Activated CD4-positive, alpha-beta T cell treated with anti-CD3 and anti-CD28 coated beads, Interleukin-2, amount 10 ng/mL, durations not matched to agents 7 days and 5 days (primary cell): ENCODE results near the gene NDUFA5. TPM values are rescaled to one million over a fixed set of nuclear protein-coding genes. Genes with fewer than 3 reads are reported as not detected.

Experiments used
- CTCF ChIA-PET: fragments of 350-600 bp; sonication (Branson Sonifier 250); formaldehyde crosslinking; loops from one replicate; lab custom pipeline; 2021; ENCODE audit warnings: antibody characterized with exemption; lab: Charles Lee
- POLR2A ChIA-PET: fragments of 350-600 bp; sonication (Branson Sonifier 250); formaldehyde crosslinking; loops from one replicate; lab custom pipeline; 2021; ENCODE audit warnings: antibody characterized with exemption; lab: Charles Lee
- DNase-seq: peaks from one replicate; pipeline ENCODE4 v3.0.0-alpha.2; 2020
- H3K27ac Mint-ChIP-seq: one replicate; pipeline ENCODE4 v1.8.0; 2021; ENCODE audit warnings: mild to moderate bottlenecking, moderate library complexity, mixed read lengths
- H3K27me3 Mint-ChIP-seq: one replicate; pipeline ENCODE4 v1.8.0; 2021; ENCODE audit warnings: mixed read lengths
- H3K36me3 Mint-ChIP-seq: one replicate; pipeline ENCODE4 v1.8.0; 2021; ENCODE audit warnings: low read depth, mixed read lengths
- H3K4me1 Mint-ChIP-seq: one replicate; pipeline ENCODE4 v1.8.0; 2021; ENCODE audit warnings: mixed read lengths
- H3K4me3 Mint-ChIP-seq: one replicate; pipeline ENCODE4 v1.8.0; 2021; ENCODE audit warnings: mild to moderate bottlenecking, moderate library complexity, mixed read lengths
- H3K9me3 Mint-ChIP-seq: one replicate; pipeline ENCODE4 v1.8.0; 2021; ENCODE audit warnings: mixed read lengths
- total RNA-seq, 2 experiments: library from RNA; stranded (reverse); gene quantifications; one replicate each; pipeline ENCODE4 v1.2.3, GENCODE V29; 2021

NDUFA5 gene
- total RNA-seq, 2 experiments from 2014 or later: 45.4 to 49.7 TPM

- POLR2A ChIA-PET: no interaction called here
- no peaks in the 10 kb centered on the region for H3K4me1 Mint-ChIP-seq
- DNase-seq: no peak
- CTCF ChIA-PET: interaction anchor here (1.2 to 1.5 kb wide), 2 partner anchors 16 to 62 kb away, joined by 3 read pairs; partner anchors contain the start of gene NDUFA5
- H3K9me3 Mint-ChIP-seq: no peaks in the 10 kb centered on the region
- no peaks in the 10 kb centered on the region for H3K36me3 Mint-ChIP-seq
- H3K4me3 Mint-ChIP-seq: no peak overlapping the region
- no peak overlapping the region for H3K27ac Mint-ChIP-seq
- H3K27me3 Mint-ChIP-seq: peaks cover 15% of the 10 kb centered on the region
These were observed 16.4 kb upstream of the NDUFA5 start for GRCh38 chr7:123573896-123574467.

DNA sequence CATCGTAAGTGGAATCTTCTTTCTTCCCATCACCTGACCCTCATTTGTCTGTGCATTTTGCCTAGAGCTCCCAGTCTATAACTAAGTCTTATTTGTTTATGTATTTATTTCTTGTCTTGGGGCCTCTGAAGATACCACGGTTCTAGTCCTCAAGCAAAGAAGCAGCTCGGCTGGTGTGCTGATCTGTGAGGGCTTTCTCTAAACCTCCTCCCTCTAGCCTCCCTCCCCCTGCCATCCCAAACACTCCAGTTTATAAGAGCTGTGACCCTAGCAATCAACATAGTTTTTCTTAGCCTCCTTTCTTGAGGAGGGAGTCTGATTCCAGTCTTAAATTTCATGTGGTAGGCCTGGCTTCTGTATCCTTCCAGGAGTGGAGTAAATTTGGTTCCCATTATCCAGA lies 15.7 kb upstream of the NDUFA5 start:
- DNase-seq: no peak
- Mint-ChIP-seq H3K4me1 (no peaks in the 10 kb centered on the region), H3K4me3 (no peak overlapping the region), H3K9me3 (no peaks in the 10 kb centered on the region), H3K36me3 (no peaks in the 10 kb centered on the region), H3K27ac (no peak overlapping the region), H3K27me3 (peaks cover 12% of the 10 kb centered on the region)
- ChIA-PET CTCF (interaction anchor here (1.2 to 1.5 kb wide), 2 partner anchors 16 to 63 kb away, joined by 3 read pairs; partner anchors contain the start of gene NDUFA5), POLR2A (no interaction called here)

- H3K4me1 Mint-ChIP-seq: no peaks in the 10 kb centered on the region
- CTCF ChIA-PET: no interaction called here
These were observed 14.1 kb upstream of the NDUFA5 start for GRCh38 chr7:123571684-123572083.

DNA sequence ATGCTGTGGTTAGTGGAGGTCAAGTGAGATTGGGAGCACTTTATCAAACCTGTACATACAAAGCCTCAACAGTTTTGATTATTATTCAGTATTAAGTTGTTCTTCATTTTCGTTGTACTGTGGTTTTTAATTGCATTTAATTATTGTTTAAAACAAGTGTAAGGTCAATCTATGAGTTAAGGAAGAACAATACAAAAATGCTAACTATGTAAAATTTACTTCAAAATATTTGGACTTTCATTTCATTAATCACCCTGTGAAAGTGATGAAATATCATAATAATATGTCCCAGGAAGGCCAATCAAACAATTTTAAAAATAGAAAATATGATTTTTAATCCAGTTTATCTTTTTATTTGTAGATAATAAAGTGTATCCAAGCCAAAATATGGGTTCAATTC lies 13.6 kb upstream of the NDUFA5 start:
- DNase-seq: no peak
- CTCF ChIA-PET: no interaction called here
- Mint-ChIP-seq H3K9me3 (no peaks in the 10 kb centered on the region), H3K4me1 (no peaks in the 10 kb centered on the region), H3K4me3 (no peak overlapping the region), H3K27ac (no peak overlapping the region), H3K36me3 (no peaks in the 10 kb centered on the region), H3K27me3 (peaks cover 10% of the 10 kb centered on the region)
- POLR2A ChIA-PET: no interaction called here

More at GRCh38 chr7:123571684-123572083, 14.1 kb upstream of the NDUFA5 start:
- Mint-ChIP-seq H3K27ac (no peak overlapping the region), H3K27me3 (peaks cover 10% of the 10 kb centered on the region), H3K4me3 (no peak overlapping the region), H3K9me3 (no peaks in the 10 kb centered on the region), H3K36me3 (no peaks in the 10 kb centered on the region)
- no peak for DNase-seq
- POLR2A ChIA-PET: no interaction called here

DNA sequence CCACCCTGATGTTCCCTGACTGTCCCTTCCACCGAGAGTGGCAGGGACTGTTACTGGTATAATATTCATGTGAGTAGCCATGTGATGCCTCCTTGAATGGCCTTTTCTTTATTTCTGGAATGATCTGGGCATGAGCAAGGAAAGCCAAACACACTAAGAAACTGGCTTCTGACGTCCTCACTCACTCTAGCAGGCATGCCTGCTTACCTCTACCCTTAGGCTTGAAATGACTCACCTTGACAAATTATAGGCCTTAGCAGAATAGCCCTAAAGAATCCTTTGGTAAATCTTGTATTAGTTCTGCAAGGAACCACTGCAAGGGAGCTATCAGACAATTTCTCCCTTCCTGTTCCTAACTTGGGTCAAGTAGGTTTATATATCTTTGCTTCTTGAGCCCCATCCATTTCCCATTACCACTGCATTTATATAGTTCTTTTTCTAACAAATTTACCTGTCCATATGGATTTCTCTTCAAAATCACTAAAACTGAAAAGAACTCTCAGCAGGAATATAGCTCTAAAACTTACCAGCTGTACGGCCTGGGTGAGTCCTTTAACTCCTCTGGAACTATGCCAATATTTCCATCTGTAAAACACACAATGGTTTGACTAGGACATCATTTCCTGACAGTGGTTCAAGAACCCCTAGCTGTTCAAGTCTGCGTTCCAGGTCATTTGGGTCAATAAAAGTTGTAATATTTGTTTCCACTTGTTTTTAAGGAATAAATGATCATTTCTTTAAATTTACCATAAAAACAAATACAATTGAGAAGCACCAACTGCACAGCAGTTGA lies 13.0 kb upstream of the NDUFA5 start:
- Mint-ChIP-seq H3K36me3 (no peaks in the 10 kb centered on the region), H3K9me3 (no peaks in the 10 kb centered on the region), H3K27me3 (peaks cover 11% of the 10 kb centered on the region), H3K4me1 (no peaks in the 10 kb centered on the region), H3K27ac (no peak overlapping the region), H3K4me3 (no peak overlapping the region)
- DNase-seq: no peak
- POLR2A ChIA-PET: no interaction called here
- CTCF ChIA-PET: no interaction called here

- H3K36me3 Mint-ChIP-seq: no peaks in the 10 kb centered on the region
- no peak for DNase-seq
- H3K4me1 Mint-ChIP-seq: no peaks in the 10 kb centered on the region
- POLR2A ChIA-PET: no interaction called here
- H3K27me3 Mint-ChIP-seq: peaks cover 8% of the 10 kb centered on the region
- CTCF ChIA-PET: no interaction called here
- H3K4me3 Mint-ChIP-seq: no peak overlapping the region
- no peaks in the 10 kb centered on the region for H3K9me3 Mint-ChIP-seq
- no peak overlapping the region for H3K27ac Mint-ChIP-seq
These were observed 11.9 kb upstream of the NDUFA5 start for GRCh38 chr7:123569352-123570010.

- Mint-ChIP-seq H3K4me1 (no peaks in the 10 kb centered on the region), H3K36me3 (peaks cover 2% of the 10 kb centered on the region), H3K27ac (no peak overlapping the region), H3K27me3 (peaks cover 7% of the 10 kb centered on the region), H3K9me3 (peaks cover 5% of the 10 kb centered on the region), H3K4me3 (no peak overlapping the region)
- ChIA-PET POLR2A (no interaction called here), CTCF (no interaction called here)
- no peak for DNase-seq
These were observed 4.5 kb upstream of the NDUFA5 start for GRCh38 chr7:123562121-123562520.

DNA sequence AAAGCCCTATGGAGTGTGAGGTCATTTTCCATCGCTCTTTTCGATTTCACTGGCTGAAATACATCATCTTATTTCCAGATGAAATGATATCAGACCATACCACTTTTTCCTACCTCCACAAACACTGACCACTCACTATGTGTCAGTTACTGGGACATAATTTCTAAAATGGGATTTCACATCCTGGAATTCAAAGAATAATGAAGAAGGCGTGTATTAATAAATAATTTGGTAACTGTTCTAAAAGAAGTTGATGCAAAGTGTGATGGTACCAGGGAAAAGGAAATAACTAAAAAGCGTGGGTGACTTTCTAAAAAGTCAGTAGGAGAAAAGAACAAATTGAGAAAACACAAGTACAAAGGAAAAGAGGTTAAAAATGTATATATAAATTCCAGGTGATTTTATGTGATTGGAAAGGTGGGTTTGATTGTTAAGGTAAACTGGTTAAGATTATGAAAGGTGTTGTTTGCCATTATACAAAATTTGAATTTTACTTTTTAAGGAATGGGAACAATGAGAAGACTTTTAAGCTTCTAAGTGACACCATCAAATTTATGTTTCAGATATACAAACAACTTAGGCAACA lies 764 bp upstream of the NDUFA5 start:
- no peaks in the 10 kb centered on the region for H3K4me1 Mint-ChIP-seq
- H3K27ac Mint-ChIP-seq: no peak overlapping the region
- CTCF ChIA-PET: interaction anchor here (0.6 to 1.4 kb wide), 4 partner anchors 8 to 181 kb away, joined by 3 to 5 read pairs (median 4); no protein-coding TSS in a partner anchor
- peaks cover 2% of the 10 kb centered on the region for H3K36me3 Mint-ChIP-seq
- H3K27me3 Mint-ChIP-seq: peaks cover 3% of the 10 kb centered on the region
- DNase-seq: no peak
- H3K9me3 Mint-ChIP-seq: peaks cover 5% of the 10 kb centered on the region
- POLR2A ChIA-PET: interaction anchor here (0.6 to 0.9 kb wide), 4 partner anchors 9 to 231 kb away, joined by 3 to 4 read pairs (median 4); no protein-coding TSS in a partner anchor
- no peak overlapping the region for H3K4me3 Mint-ChIP-seq

GRCh38 chr7:123557016-123557397 lies 611 bp downstream of the NDUFA5 start:
- DNase-seq: no peak
- ChIA-PET POLR2A (no interaction called here), CTCF (interaction anchor here (0.7 to 1.4 kb wide), 2 partner anchors 63 to 192 kb away, joined by 4 to 5 read pairs; partner anchors contain the start of gene WASL)
- H3K27ac Mint-ChIP-seq: no peak overlapping the region
- H3K4me1 Mint-ChIP-seq: peaks cover 8% of the 10 kb centered on the region
- H3K27me3 Mint-ChIP-seq: peaks cover 3% of the 10 kb centered on the region
- peaks cover 5% of the 10 kb centered on the region for H3K9me3 Mint-ChIP-seq
- no peak overlapping the region for H3K4me3 Mint-ChIP-seq
- H3K36me3 Mint-ChIP-seq: peaks cover 13% of the 10 kb centered on the region

DNA sequence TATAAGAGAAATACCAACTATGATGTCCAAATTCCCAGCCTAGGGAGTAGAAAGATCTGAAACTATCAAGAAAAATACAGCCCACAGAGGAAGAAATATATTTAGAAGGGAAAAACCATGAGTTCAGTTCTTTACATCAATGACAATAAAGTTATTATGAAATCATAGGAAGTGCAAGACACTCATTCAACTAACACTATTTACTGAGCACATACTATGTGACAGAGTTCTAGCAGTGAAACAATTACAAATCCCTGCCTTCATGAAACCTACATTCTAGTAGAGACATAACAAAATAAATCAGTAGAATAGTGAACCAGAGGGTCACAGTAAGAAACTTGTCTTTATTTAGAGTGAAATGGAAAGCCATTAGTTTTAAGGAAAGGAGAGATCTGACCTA lies 2.1 kb downstream of the NDUFA5 start:
- peaks cover 18% of the 10 kb centered on the region for H3K36me3 Mint-ChIP-seq
- POLR2A ChIA-PET: no interaction called here

GRCh38 chr7:123553159-123553558 lies 4.5 kb downstream of the NDUFA5 start:
- H3K9me3 Mint-ChIP-seq: peaks cover under 1% of the 10 kb centered on the region
- ChIA-PET POLR2A (no interaction called here), CTCF (no interaction called here)
- DNase-seq: no peak
- no peak overlapping the region for H3K27ac Mint-ChIP-seq
- peaks cover 12% of the 10 kb centered on the region for H3K4me1 Mint-ChIP-seq
- peaks cover 27% of the 10 kb centered on the region for H3K36me3 Mint-ChIP-seq
- H3K27me3 Mint-ChIP-seq: no peaks in the 10 kb centered on the region
- H3K4me3 Mint-ChIP-seq: no peak overlapping the region

More for the DNA sequence above, 2.1 kb downstream of the NDUFA5 start:
- peaks cover 8% of the 10 kb centered on the region for H3K4me1 Mint-ChIP-seq
- no peaks in the 10 kb centered on the region for H3K27me3 Mint-ChIP-seq
- DNase-seq: no peak
- no peak overlapping the region for H3K4me3 Mint-ChIP-seq
- peaks cover 5% of the 10 kb centered on the region for H3K9me3 Mint-ChIP-seq
- CTCF ChIA-PET: no interaction called here
- no peak overlapping the region for H3K27ac Mint-ChIP-seq

DNA sequence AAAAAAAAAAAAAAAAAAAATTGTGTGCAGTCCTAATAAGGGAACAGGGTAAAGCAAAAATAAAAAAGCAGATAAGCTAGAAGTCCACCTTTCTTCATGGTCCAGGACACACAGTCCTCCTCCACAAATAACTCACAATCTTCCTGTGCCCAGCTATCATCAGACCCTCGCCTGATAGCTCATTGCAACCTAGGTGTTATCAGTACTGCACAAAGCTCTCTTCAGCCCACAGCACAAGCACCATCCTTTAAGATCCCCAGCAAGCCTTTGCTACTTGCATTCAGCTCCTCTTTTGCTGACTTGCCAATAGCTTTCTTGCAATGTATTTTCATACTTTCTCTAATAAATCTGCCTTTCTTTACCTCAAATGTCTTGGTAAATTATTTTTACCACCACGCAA lies 5.0 kb downstream of the NDUFA5 start:
- no peak overlapping the region for H3K4me3 Mint-ChIP-seq
- H3K27me3 Mint-ChIP-seq: no peaks in the 10 kb centered on the region
- H3K36me3 Mint-ChIP-seq: peaks cover 28% of the 10 kb centered on the region
- ChIA-PET POLR2A (no interaction called here), CTCF (no interaction called here)
- H3K27ac Mint-ChIP-seq: no peak overlapping the region
- H3K4me1 Mint-ChIP-seq: peaks cover 12% of the 10 kb centered on the region
- H3K9me3 Mint-ChIP-seq: no peaks in the 10 kb centered on the region
- DNase-seq: no peak
